NCI-H1436 treated with DMSO at 0.1 percent for 48 hours (cell line): Measurements from ENCODE around the gene BCL10.

Experiments
- DNase-seq: peaks from one replicate; lab custom pipeline; 2025; lab: John Stamatoyannopoulos, UW

The BCL10 gene

GRCh38 chr1:85297855-85298629, 21.6 kb upstream of the BCL10 start:
- no peak for DNase-seq

- no peak for DNase-seq
These were observed 21.1 kb upstream of the BCL10 start for GRCh38 chr1:85297538-85297854.

GRCh38 chr1:85296980-85297379, 20.5 kb upstream of the BCL10 start:
- DNase-seq = no peak

GRCh38 chr1:85295654-85296053, 19.2 kb upstream of the BCL10 start:
- DNase-seq = no peak

GRCh38 chr1:85295006-85295431, 18.6 kb upstream of the BCL10 start:
- DNase-seq = no peak

GRCh38 chr1:85290826-85291225, 14.4 kb upstream of the BCL10 start:
- no peak for DNase-seq

DNA sequence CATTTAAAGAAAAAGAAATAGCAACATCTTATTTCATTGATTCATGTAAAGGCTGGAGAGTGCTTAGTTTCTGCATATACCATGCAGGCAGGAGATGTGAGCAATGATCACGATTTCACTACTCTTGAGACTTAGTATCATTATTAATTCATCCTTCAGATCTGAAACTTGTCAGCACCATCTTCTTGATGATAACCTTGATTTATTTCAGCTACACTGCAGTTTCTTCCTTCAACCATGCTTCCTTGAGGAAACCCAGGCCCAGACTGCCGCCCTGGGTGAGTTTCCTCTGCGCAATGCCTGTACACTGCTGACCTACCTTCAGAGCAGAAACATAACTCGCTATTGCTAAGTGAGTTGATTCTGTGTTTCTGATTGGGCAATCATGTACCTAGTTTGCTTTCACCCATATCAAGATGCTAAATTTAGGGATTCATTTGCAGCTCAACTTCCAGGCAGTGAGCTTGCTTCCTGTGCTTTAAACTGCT, 13.5 kb upstream of the BCL10 start:
- DNase-seq = no peak

DNA sequence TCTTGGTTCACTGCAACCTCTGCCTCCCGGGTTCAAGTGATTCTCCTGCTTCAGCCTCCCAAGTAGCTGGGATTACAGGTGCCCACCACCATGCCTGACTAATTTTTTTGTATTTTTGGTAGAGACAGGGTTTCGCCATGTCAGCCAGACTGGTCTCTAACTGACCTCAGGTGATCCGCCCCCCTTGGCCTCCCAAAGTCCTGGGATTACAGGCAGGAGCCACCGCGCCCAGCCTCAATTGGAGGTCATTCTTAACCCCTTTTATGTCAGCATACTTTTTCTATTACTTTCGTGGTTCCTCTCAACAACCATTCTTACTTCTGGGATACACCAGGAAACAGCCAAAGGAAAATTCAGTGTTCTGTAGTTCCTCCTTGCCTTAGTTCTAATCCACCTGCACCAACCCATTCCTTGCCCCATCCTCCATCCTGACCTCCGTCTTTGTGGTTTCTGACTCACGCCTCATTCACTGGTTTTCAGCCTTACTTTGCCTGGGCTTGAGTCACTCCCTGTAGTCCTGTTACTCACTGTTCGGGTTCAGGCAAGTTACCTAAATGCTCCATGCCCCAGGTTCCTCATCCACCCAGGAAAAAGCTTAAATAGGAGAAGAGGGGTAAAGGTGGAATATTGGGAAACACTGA, 12.9 kb upstream of the BCL10 start:
- DNase-seq = no peak

DNA sequence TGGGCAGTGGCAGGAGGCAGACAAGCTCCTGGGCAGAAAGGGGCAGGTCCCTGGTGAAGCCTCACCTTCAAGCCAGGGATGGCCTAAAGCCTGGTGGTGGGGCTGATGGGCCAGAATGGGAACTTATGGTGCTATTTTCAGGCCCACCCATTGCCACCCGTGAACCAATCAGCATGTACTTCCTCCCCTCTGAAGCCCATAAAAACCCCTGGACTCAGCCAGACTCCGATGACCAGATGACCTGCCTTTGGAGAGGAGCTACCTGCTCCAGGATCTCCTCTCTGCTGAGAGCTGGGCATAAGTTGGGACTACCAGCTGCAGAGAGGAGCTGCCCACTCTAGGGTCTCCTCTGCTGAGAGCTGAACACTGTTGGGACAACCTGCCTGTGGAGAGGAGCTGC, 7.8 kb upstream of the BCL10 start:
- DNase-seq = no peak

- no peak for DNase-seq
These were observed 7.2 kb upstream of the BCL10 start for GRCh38 chr1:85283475-85284199.

DNA sequence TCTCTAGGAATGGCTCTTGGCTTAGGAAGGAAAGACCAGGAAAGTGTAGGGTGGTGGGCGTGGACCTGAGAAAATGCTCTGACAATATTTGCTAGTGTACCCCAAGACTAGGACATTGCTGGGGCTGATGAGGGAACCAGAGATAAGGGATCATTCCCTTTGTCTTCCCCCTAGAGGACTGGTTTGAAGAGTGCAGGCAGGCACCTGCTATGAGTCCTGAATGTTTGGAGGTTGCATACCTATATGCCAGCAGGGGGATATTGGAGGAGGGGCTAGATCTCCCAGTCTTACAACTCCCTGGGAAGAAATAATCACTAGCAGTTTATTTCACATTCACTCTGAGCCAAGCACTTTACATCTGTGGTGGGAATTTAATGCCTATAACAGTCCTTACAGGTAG, 6.0 kb upstream of the BCL10 start:
- no peak for DNase-seq

- no peak for DNase-seq
These were observed 4.2 kb upstream of the BCL10 start for GRCh38 chr1:85280636-85281035.

DNA sequence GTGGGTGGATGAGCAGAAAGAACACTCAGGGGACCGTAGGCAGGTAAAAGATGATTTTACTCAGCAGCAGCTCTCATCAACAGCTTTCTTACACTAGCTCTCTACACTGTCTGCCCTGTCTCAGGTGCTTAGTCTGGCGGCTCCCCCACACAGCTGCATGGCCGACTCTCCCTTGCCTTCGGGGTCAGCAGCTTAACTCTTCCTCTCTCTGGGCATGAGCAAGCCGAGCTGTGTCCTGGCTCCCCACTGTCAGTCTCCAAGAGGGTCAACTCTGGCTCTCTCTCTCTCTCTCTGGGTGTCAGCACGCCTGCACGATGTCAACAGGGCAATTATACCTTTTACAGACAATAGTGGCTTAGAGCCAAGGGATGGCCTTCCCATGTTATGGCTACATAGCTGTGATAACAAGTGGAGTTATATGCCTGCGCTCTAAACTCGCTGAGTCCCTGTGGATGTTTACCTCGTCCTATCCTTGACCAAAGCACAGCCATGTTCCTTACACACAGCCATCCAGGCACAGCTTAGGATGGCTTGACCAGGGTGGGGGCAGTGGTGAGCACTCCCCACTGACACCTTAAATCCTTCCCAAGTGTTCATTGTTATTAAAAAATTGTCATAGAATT, 3.1 kb upstream of the BCL10 start:
- no peak for DNase-seq

- DNase-seq = no peak
These were observed 2.5 kb upstream of the BCL10 start for GRCh38 chr1:85278853-85279314.

DNA sequence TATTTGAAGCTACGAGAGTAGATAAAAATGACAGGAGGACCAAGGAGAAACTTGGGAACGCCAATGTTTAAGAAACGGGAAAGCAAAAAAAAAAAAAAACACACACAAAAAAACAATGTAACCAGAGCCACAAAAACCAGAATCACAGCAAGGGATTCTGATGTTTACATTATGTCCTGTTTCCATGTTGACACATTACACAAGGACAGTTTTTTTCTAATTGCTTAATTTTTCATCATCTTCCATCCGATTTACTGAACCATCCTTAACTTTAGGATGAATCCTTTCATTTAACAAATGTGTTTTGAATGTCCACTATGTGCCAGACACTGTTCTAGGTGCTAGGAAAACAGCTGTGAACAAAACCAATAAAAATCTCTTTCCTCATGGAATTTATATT, 1.4 kb upstream of the BCL10 start:
- DNase-seq = no peak

GRCh38 chr1:85276978-85277639, 677 bp upstream of the BCL10 start:
- no peak for DNase-seq

- no peak for DNase-seq
These were observed 674 bp downstream of the BCL10 start for GRCh38 chr1:85275701-85276214.

DNA sequence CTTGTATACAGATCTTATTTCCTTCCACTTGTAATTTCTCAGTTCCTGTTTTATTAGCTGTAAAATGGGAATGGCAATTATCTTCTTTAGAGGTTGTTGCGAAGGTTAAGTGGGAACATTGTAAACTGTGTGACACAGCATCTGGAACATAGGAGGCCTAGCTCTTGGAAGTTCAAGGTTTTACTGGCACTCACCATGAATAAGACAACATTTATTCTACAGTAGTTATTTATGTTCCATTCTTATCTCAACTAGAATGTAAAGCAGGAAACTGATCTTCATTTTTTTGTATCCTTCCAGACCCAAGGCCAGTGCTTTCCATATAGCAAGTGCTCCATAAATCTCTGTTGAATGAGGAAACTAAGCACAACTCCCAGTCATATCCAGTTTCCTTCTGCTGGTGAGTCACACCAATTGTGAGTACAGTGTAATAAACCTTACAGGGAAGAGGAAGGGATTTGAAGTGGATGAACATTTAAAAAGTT, 1.4 kb downstream of the BCL10 start:
- no peak for DNase-seq

GRCh38 chr1:85273397-85273796, 3.0 kb downstream of the BCL10 start:
- no peak for DNase-seq

DNA sequence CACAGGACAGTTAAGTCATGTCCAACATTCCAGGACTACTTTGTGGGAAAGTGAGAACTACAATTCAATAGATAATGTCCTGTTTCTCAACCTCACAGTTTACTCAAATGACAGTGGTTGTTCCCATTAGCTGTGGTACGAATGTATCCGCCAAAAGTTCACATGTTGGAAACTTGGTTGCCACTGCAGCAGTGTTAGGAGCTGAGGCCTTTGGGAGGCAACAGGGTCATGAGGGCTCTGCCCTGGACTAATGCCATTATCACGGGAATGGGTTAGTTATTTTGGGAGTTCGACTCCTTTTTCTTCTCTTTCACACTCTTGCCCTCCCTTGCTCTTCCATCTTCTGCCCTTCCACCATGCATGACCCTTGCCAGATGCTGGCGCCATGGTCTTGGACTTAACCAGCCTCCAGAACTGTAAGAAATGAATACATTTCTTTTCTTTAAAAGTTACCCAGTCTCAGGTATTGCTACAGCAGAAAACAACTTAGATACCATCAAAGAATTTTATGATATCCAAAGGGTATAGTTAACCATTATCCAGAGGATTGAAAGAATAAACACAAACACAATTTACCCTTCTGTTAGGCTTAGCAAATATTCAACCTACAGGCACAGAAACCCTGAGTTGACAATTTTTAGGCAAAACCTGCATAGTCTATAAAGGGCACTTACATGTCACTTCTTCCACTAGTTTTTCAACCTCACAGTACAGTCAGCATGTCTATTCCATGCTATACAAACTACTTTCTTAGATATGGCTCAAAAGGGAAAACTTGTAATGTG, 7.4 kb downstream of the BCL10 start:
- no peak for DNase-seq

- DNase-seq = no peak
These were observed 9.1 kb downstream of the BCL10 start for GRCh38 chr1:85267313-85267712.
